ENCODE results near the gene SLC2A4RG.
"Not testable (repeated sequence)": the region's sequence is repeated elsewhere in the genome, so short reads cannot be mapped to it uniquely, and the experiment has no call there.

SLC2A4RG gene

GRCh38 chr20:63772781-63773518 is 33.4 kb downstream of the SLC2A4RG start:
- no peak for DNase-seq (ENCODE audit: extremely low read depth in 1 of 2, low read depth in 1 of 2)

- no peak for DNase-seq (ENCODE audit: extremely low read depth in 1 of 2, low read depth in 1 of 2)
These were observed 34.1 kb downstream of the SLC2A4RG start for GRCh38 chr20:63773571-63774241.

- DNase-seq (ENCODE audit: extremely low read depth in 1 of 2, low read depth in 1 of 2): no peak
These were observed 34.7 kb downstream of the SLC2A4RG start for GRCh38 chr20:63774306-63774705.

GRCh38 chr20:63775096-63775978 is 35.8 kb downstream of the SLC2A4RG start:
- peak in 1 of 2 donors; percentile 22 for DNase-seq (ENCODE audit: extremely low read depth in 1 of 2, low read depth in 1 of 2)

GRCh38 chr20:63776875-63777274 is 37.3 kb downstream of the SLC2A4RG start:
- DNase-seq (ENCODE audit: extremely low read depth in 1 of 2, low read depth in 1 of 2): not testable (repeated sequence)

- no peak for DNase-seq (ENCODE audit: extremely low read depth in 1 of 2, low read depth in 1 of 2)
These were observed 38.0 kb downstream of the SLC2A4RG start for GRCh38 chr20:63777614-63778013.

- DNase-seq (ENCODE audit: extremely low read depth in 1 of 2, low read depth in 1 of 2): no peak
These were observed 38.6 kb downstream of the SLC2A4RG start for GRCh38 chr20:63778034-63778752.

GRCh38 chr20:63778857-63779256 is 39.3 kb downstream of the SLC2A4RG start:
- no peak for DNase-seq (ENCODE audit: extremely low read depth in 1 of 2, low read depth in 1 of 2)

GRCh38 chr20:63781181-63781580 is 41.6 kb downstream of the SLC2A4RG start:
- DNase-seq (ENCODE audit: extremely low read depth in 1 of 2, low read depth in 1 of 2): no peak

GRCh38 chr20:63782051-63782471 is 42.5 kb downstream of the SLC2A4RG start:
- peak; percentile 13 to 30 for DNase-seq (ENCODE audit: extremely low read depth in 1 of 2, low read depth in 1 of 2)

GRCh38 chr20:63782521-63782971 is 43.0 kb downstream of the SLC2A4RG start:
- DNase-seq (ENCODE audit: extremely low read depth in 1 of 2, low read depth in 1 of 2): no peak

- DNase-seq (ENCODE audit: extremely low read depth in 1 of 2, low read depth in 1 of 2): no peak
These were observed 44.4 kb downstream of the SLC2A4RG start for GRCh38 chr20:63783970-63784369.

- DNase-seq (ENCODE audit: extremely low read depth in 1 of 2, low read depth in 1 of 2): no peak
These were observed 46.1 kb downstream of the SLC2A4RG start for GRCh38 chr20:63785691-63786131.

GRCh38 chr20:63787302-63787701 is 47.7 kb downstream of the SLC2A4RG start:
- DNase-seq (ENCODE audit: extremely low read depth in 1 of 2, low read depth in 1 of 2): no peak

GRCh38 chr20:63787749-63788148 is 48.2 kb downstream of the SLC2A4RG start:
- no peak for DNase-seq (ENCODE audit: extremely low read depth in 1 of 2, low read depth in 1 of 2)

GRCh38 chr20:63789836-63790571 is 50.4 kb downstream of the SLC2A4RG start:
- no peak for DNase-seq (ENCODE audit: extremely low read depth in 1 of 2, low read depth in 1 of 2)

- DNase-seq (ENCODE audit: extremely low read depth in 1 of 2, low read depth in 1 of 2): no peak
These were observed 51.1 kb downstream of the SLC2A4RG start for GRCh38 chr20:63790572-63791168.

- no peak for DNase-seq (ENCODE audit: extremely low read depth in 1 of 2, low read depth in 1 of 2)
These were observed 52.1 kb downstream of the SLC2A4RG start for GRCh38 chr20:63791497-63792156.

GRCh38 chr20:63792866-63793265 is 53.3 kb downstream of the SLC2A4RG start:
- no peak for DNase-seq (ENCODE audit: extremely low read depth in 1 of 2, low read depth in 1 of 2)
